GM18867 (cell line): Measurements from ENCODE around the gene IL3.

Experiments used
- ATAC-seq: cut with Tn5 transposase; IDR thresholded peaks from one replicate; pipeline ENCODE4 v1.9.1; 2021; ENCODE audit warnings: mild to moderate bottlenecking, moderate library complexity; ENCODE audit not compliant: unreplicated experiment

IL3 gene

GRCh38 chr5:132056610-132057497, 3.6 kb upstream of the IL3 start:
- ATAC-seq = no peak

DNA sequence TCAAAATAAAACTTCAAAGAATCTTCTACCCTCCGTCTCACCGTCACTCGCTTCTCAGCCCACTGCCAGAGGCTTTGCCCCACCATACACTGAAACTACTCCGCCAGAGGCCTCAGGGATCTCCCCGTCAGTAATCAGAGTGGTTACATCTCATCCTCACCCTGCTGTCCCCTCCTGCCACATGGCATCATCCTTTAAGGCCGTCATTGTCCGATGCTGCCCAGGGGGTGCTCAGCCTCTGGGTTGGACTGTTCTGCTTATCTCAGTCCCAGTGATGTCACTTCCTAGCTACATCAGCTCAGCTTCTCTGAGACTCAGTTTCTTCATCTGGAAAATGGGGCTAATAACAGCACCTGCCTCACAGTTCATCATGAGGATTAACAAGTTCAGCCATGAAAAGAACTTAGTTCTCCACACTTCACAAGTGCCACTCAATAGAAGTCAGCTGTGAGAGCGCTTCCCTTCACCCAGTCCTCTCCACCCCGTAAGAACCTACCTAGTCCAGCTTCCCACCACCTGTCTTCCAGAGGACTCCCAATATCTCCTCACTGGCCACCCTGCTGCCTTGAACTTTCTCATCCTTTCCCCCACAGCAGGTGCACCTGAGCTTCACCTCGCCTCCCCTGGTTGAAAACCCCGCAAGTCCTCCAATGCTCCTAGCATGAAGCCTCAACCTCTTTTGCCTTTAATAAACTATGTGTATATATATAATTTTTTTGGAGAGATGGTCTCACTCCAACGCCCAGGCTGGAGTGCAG, 2.8 kb upstream of the IL3 start:
- no peak for ATAC-seq

- no peak for ATAC-seq
Observed at GRCh38 chr5:132058646-132059042, 1.8 kb upstream of the IL3 start.

- ATAC-seq = no peak
Observed at GRCh38 chr5:132059043-132059695, 1.3 kb upstream of the IL3 start.

GRCh38 chr5:132059696-132060500, 557 bp upstream of the IL3 start:
- ATAC-seq = no peak

DNA sequence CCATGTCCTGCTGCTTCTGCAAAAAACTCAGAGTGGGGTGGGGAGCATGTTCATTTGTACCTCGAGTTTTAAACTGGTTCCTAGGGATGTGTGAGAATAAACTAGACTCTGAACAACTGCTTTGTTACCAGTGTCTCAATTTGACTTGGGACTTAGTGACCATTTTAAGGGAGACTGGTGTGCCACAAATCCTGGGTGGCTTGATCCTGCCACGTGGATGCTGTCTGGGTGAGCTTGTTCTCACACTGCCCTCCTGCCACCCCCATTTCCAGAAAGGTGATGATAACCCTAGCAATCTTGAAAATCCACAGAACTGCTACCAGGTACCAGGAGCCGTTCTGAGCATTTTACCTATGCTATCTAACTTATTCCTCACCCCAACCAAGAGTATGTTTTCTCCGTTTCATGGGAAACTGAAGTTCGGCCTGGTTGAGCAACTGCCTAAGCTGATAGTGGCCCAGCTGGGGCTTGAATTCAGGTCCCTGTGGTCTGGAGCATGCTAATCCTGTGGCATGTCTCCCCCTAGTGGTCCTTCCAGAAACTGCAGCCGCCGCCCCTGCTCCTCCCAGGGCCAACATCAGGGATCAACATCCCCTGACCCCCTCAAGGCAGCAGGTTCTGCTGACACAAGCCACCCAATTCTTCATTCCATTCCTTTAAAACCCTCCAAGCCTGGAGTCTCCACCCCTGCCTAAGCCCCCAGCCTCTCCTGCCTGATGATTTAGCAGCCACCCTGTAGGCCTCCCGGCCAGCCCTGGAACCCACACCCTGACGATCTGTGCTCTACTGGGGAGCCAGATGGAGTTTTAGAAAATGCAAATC, 2.8 kb downstream of the IL3 start:
- ATAC-seq = peak; percentile 57

DNA sequence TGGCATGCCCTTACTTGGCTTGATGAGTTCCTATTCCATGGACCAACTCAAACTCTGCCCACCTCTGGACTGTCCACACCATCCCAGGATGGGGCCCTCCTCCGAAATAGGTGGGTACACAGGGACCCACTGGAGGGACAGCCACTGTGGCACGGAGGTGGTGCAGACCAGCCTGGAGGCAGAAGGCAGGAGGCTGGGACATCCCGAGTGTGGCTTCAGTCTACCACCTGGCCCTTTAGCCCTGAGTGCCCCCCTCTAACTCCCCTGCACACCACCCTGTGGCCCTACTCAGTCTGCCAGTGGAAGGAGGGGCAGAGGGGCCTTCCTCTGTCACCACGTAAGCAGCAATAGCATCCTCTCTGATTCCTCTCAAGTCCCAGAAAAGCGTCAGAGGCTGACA, 3.7 kb downstream of the IL3 start:
- ATAC-seq = no peak

DNA sequence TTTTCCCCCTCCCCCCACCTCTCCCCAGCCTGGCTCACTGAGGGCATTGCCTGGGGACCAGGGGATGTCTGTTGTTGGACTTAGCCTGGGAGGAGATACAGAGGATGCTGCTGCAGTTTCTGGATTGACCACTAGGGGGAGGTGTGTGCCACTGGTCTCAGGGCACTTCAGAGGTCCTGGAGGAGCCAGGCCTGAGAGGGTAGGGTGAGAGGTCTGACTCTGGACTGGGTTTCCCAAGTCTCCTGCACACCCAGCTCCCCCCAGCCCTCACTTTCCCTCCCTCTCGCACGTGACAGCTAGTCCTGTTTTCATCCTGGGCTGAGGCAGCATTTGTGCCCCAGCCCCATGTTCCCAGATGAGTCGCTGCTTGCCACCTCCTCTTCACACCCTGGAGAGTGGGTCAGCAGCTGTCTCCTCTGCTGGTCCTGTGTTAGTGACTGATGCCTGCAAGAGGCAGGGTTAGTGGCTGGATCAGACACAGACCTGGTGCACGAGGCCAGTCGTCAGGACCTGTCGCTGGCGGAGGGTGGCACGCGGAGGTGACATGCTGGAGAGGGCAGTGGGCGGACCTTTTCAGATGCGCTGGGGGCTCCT, 4.4 kb downstream of the IL3 start:
- peak; percentile 73 for ATAC-seq

DNA sequence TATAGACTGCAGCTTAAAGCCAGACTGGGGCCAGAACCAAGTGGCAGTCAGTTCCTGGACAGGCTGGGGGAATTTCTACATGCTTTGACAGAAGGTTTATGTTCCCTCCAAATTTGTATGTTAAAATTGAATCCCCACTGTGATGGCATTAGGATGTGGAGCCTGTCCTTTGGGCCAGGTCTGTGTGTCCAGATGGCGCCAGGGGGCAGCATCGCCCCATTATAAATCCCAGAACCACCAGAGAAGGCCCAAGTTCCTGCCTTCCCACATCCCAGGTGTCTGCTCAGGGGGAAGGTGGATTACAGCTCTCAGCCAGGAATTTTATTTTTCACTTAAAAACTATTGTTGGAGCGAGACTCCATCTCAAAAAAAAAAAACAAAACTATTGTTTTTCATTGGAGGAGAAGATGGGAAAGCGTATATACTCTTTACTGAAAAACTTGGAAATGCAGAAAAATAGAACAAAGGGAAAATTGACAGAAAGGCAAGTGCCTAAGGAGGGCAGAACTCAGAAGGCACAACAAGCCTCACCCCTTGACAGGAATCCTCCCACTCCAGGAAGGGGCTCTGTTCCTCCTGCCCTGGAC, 5.0 kb downstream of the IL3 start:
- ATAC-seq = no peak

DNA sequence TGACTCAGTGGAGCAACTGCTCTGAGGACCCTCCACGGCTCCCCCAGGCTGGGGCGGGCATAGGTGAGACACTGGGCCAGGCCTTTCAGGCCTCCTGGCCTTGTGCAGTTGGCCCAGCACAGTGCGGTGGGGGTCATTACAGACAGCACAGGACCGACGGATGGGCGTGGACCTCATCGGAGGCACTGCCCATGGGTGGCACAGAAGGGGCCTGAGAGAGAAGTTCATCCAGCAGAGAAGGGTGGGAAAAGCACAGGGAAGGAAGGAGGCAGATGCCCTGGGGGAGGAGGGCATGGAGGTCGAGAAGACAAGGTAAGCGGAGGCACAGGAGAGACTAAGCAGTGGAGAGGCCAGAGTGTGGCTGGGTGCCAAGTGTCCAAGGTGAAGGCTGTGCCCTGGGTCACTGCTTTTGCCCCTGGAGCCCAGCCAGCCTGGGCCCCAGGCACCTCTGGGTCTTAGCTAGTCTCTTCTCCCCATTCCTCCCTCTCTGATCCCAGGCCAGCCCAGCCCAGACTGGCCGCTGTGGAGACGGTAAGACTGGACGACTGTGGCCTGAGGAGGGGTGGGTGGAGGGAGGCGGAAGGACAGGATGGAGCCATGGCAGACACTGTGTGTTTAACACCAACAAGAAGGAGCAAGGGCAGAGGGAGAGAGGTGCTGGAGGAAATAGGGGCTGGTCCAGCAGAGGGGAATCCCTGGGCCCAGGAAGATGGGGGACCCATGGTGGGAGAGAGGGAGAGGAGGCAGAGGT, 5.7 kb downstream of the IL3 start:
- ATAC-seq = no peak

DNA sequence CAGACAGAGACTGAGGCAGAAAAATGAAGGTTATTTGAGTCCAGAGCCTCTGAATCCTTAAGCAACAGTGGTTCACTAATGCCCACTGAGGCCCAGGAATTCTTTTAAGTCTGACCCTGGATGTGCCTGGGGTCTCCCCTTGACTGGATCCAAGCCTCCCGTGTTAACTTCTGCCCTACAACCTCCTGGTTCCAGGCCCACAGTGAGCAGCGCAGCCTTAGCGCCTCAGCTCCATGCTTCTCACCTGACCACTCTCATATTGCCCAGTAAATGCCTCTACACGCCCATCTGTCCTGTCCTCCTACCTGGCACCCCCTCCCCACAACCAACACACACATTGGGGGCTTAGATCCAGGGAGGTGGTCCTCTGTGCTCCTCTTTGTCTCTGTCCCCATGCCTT, 6.4 kb downstream of the IL3 start:
- ATAC-seq = no peak

DNA sequence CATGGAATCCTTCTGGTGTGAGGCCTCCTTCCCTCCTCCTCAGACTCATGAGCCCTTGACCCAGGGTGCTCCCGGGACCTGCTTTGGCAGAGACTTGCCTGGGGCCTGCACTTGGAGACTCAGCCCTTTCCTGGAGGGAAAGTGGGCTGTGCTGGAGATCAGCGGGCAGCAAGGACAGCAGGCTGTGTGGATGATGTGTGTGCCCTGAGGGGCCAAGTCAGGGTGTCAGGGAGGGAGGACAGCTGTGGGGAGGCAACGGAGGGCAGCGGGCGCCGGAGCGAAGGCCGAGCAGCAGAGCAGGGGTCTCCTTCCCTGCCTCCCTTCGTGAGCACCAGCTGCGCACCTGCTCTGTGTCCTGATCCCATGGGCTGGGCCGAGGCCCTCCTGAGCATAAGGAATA, 7.0 kb downstream of the IL3 start:
- ATAC-seq = no peak

DNA sequence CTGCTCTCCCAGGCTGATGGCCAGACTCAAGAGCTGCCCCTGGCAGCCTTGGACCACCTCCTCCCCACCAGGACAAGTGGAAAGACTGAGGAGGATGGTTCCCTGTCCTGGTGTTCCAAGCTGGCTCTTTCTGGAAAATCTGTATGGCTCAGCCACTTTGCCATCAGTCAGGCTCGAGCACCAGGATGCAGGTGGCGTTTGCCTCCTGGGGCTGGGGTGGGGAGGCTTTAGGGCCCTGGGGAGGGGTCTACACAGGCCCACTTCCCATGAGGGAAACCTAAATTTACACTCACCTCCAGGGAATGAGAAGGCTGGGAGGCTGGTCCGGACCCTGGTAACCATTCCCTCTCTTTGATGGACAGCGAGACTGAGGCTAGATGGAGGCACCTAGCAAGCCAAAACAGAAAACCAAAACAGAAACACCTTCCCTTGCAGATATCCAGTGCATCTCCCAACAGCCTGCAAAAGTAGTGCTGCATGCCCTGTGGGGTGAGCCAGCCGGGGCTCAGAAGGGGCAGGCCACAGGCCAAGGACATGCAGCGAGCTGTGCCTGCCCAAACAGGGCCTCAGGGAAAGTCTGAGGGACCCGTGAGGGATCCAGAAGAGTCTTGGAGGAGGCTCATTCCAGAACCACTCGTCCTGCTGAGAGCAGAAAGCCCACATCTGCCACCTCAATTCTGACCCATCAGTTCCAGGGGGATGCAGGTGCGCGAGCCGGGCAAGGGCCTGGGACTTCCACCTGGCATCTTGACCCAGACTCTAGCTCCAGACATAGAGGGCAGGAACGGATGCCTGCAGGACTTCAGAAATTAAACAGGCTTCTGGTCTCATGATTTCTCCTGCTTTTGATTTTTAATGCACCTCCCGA, 7.7 kb downstream of the IL3 start:
- no peak for ATAC-seq

- no peak for ATAC-seq
Observed at GRCh38 chr5:132069561-132069960, 9.1 kb downstream of the IL3 start.

DNA sequence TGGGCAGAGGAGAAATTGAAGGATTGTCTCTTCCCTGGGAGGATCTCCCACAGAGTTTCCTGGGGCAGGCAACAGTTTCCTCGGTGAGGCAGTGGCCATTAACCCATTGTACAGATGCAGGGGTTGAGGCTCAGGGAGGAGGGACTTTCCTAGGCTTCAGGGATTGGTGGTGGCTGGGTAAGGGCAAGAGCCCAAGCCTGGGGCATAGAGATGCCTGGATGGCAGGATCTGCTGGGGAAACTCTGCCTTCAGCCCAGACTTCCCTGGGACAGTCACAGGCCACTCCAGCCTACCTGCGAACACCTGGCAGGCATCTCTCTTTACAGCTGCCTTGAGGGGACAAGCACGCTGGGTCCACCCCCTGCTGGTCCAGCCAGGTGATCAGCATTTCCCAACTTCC, 9.5 kb downstream of the IL3 start:
- no peak for ATAC-seq

- no peak for ATAC-seq
Observed at GRCh38 chr5:132070460-132071337, 10.2 kb downstream of the IL3 start.

DNA sequence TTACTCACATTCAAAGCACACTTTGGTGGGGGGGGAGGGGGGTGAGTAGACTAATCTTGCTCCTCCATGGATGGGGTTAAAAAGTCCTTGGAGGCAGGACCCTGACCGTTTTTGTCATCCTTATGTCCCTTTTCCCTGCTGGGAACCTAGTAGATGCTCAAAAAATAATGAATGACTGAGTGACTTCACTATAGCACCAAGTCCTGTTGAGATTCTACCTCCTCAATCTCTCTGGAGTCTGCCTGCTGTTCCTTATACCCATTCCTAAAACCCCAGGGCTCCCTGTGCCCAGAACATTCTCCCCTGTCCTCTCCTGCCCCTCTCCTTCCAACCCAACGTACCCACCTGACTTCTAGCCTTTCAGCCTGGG, 10.9 kb downstream of the IL3 start:
- ATAC-seq = no peak
